GM21390 (cell line): ENCODE measurements around the gene GNB1L.

Experiments used
- ATAC-seq: cut with Tn5 transposase; IDR thresholded peaks from one replicate; pipeline ENCODE4 v1.9.1; 2021; ENCODE audit not compliant: unreplicated experiment

The GNB1L gene

DNA sequence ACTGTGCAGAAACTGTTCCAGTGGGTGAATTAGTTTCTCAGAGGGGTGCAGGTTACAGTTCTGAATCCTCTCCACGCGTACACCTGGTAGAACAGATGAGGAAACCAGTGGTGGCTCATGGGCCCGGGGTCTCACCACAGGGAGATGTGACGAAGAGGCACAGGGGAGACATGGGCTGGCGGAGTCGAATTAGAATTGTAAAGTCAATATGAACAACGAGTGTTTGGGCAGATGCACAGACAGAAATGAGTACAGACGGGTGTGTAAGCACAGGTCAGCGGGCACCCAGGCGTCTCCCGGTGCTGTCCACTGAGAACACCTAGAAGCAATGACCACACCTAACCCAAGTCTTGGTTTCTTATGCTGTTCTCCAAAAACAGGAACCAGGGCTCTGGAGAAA lies 41.8 kb downstream of the GNB1L start:
- ATAC-seq = no peak

GRCh38 chr22:19811811-19812771 lies 42.6 kb downstream of the GNB1L start:
- ATAC-seq = no peak

GRCh38 chr22:19811211-19811621 lies 43.5 kb downstream of the GNB1L start:
- no peak for ATAC-seq

- no peak for ATAC-seq
Observed at GRCh38 chr22:19810381-19811201, 44.1 kb downstream of the GNB1L start.

- no peak for ATAC-seq
Observed at GRCh38 chr22:19809741-19810140, 44.9 kb downstream of the GNB1L start.

GRCh38 chr22:19808873-19809478 lies 45.7 kb downstream of the GNB1L start:
- ATAC-seq = no peak

- no peak for ATAC-seq
Observed at GRCh38 chr22:19807914-19808872, 46.5 kb downstream of the GNB1L start.

DNA sequence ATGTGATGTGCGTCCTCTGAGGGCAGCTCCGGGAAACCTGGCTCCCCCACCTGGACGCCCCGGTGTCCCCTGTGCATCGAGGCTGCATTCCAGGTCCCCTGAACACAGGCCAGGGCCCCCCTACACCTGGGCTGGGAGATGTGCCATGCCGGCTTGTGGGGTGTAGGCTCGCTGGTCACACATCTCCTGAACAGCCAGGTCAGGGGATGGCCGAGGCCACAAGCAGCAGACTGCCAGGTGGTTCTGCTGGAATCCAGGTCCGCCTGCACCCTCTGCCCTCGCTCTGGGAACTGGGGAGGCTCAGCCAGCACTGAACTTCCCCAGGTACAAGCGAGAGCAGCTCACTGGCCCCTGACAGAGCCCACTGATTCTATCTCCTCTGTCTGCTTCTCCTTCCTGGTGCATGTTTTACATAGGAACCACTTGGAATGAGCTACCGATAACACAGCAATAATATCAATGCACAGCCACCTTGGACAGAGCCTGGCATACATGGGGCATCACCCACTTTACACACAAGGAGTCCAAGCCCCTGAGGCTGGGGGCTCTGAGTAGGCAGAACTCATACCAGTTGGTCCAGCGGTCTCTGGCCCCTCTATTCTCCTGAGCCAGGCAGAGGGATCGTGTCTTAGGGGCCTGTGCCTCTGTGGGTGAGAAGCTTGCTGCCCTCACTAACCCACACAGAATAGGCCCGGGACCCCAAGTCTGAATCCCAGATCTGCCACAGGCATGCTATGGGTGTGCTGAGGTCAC lies 47.3 kb downstream of the GNB1L start:
- ATAC-seq = no peak

DNA sequence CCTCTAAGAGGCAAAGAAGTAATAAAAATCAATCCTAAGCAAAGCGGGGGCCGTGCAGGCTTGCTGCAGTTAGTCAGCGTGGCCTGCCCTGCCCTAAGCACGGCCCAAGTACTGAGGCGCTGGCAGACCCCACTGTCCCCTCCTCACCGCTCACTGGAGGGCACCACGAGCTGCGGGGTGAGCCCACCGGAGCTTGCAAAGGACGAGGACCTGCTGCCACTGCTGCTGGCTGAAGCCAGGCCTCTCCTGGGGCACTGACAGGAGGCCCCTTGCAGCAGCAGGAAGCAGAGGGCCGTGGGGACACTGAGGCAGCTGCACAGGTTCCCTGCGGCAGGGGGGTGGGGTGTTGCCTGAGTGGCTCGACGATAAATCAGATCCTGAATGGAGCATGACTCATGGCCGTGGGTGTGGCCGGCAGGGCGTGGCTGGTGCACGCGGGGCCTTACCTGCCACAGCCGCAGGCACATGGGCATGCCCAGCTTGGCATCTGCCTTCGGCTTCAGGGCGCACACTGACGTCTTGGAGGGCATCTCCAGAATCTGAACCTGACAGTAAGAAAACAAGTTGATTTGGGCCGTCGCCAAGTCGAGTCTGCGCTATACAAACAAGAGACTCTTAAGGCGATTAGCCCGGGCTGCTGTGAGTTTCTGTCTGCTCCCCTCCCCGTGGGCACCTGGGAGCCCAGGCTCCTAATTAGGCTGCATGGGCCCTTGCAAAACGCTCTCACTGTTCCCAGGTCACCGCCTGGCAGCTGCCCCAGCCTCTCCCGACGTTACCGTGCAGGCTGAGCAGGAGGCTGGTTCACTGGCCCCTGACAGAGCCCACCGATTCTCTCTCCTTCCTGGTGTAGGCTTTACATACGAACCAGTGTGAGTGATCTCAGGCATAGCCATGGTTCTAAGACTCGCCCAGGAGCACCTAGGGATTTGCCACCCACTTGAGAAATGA lies 48.2 kb downstream of the GNB1L start:
- no peak for ATAC-seq

DNA sequence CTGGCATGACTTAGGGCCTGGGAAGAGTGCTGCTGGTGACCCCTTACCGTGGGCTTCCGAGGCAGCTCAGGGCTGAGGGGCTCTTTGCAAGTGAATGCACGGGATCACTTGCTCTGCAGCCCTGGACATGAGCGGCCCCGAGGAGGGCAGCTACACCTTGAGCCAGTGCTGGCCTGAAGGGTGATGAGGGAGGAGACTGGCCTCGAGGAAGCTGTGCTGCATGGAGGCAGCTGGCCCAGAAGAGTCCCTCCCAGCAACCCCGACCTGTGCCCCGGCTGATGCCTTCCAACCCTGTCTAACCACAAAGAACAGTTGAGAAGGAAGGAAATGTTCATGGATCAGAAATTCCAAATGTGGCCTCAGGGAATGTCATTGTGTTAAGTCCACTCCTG lies 48.9 kb downstream of the GNB1L start:
- ATAC-seq = no peak

GRCh38 chr22:19803736-19804267 lies 50.9 kb downstream of the GNB1L start:
- no peak for ATAC-seq

DNA sequence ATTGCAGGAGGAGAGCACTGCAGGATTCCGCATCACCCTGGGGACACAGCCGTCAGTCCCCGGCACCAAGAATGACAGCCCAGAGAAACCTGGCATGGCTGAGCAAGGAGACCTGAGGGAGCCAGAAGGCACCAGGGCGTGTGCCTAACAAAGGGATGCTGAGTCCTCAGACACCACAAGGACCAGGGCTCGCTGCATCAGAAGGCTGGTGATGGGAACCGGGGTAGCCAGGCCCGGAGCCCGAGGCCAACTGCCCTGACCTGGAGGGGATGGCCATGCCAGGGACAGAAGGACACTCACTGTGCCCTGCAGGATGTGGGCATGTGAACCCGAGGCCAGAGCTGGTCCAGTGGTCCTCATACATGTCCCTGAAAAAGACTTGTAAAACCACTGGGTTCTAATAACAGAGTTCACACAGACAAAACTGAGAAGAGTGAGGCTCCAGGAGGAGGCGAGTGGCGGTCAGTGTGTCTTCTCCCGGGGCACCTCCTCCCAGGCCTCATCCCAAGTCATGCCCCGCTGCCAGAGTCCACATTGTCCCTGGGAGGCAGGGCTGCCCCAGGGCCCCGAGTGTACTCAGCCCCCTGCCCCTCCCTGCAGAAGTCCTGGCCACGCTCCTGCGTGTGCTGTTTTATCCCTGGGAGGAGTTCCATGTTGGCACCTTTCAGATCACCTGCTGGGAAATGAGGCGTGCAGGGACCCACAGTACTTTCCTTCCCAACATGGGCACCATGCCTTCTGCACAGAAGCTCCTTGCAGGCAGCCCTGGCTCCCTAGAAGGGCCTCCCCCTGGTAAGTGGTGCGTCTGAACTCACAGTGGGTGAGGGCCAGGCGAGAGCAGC lies 51.6 kb downstream of the GNB1L start:
- ATAC-seq = no peak

DNA sequence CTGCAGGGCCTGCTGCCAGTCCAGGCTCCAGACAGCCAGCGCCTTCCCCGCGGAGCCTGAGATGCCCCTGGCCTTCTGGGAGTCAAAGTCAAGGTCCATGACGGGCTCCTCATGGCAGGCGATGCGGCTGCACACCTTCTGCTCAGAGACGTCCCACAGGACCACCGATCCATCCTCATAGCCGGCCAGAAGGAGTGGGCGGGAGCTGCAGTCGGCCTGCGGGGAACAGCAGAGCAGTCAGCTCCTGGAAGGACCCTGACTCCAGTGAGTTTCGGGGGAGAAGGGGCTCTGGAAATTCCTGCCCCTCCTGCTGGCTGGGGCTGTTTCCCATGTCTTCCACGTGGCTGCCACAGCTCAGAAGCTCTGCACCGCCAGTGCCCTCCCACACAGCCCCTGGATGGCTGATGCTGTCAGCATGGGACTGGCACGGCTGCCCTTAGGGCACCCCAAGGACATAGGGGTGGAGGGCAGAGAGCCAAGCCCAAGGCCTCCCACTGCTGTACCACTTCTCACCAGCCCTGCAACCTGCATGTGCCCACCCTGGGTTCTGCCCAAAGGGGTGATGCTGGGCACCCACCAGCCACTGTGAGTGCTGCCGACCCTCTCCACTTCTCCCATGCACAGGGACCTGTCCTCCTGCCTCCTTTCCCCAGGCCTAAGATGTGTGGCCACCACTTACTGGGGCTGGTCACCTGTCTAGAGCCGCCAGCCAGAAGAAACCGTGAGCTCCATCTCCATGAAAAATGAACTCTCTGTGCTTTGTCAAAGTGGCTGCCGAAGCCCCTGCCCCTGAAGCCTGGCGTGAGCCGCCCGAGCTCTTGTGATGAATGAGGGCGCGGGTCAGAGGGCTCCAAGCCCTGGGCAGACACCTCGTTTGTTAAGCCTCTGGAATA lies 52.4 kb downstream of the GNB1L start:
- ATAC-seq = no peak

GRCh38 chr22:19801340-19802000 lies 53.2 kb downstream of the GNB1L start:
- ATAC-seq = no peak

- ATAC-seq = no peak
Observed at GRCh38 chr22:19800761-19801244, 53.9 kb downstream of the GNB1L start.

GRCh38 chr22:19800306-19800705 lies 54.4 kb downstream of the GNB1L start:
- ATAC-seq = no peak
